T-helper 2 cell treated with Interferon-gamma antibody and Interleukin-4, amounts not matched to agents 5 μg/mL and 100 μg/mL, for 36 hours (primary cell): ENCODE data around the gene RMND1.
"Not testable (repeated sequence)": the region's sequence is repeated elsewhere in the genome, so short reads cannot be mapped to it uniquely, and the experiment has no call there.

Experiments
- DNase-seq: peaks from one replicate; pipeline ENCODE4 v3.0.0; 2021; ENCODE audit warnings: low spot score
- H3K27ac Mint-ChIP-seq: one replicate; pipeline ENCODE4 v1.8.0; 2021; ENCODE audit warnings: mild to moderate bottlenecking, mixed read lengths
- H3K27me3 Mint-ChIP-seq: one replicate; pipeline ENCODE4 v1.8.0; 2021; ENCODE audit warnings: low read depth, mixed read lengths
- H3K36me3 Mint-ChIP-seq: one replicate; pipeline ENCODE4 v1.8.0; 2021; ENCODE audit warnings: low read depth, mixed read lengths
- H3K4me1 Mint-ChIP-seq: one replicate; pipeline ENCODE4 v1.8.0; 2021; ENCODE audit warnings: low read depth, mixed read lengths
- H3K4me3 Mint-ChIP-seq: one replicate; pipeline ENCODE4 v1.8.0; 2022; ENCODE audit warnings: mild to moderate bottlenecking, moderate library complexity, mixed read lengths
- H3K9me3 Mint-ChIP-seq: one replicate; pipeline ENCODE4 v1.8.0; 2021; ENCODE audit warnings: mixed read lengths

The RMND1 gene

GRCh38 chr6:151478670-151479069 is 26.7 kb upstream of the RMND1 start:
- no peaks in the 10 kb centered on the region for H3K27me3 Mint-ChIP-seq
- H3K4me1 Mint-ChIP-seq = peaks cover 18% of the 10 kb centered on the region
- H3K9me3 Mint-ChIP-seq = no peaks in the 10 kb centered on the region
- DNase-seq = no peak
- H3K27ac Mint-ChIP-seq = no peak overlapping the region
- no peaks in the 10 kb centered on the region for H3K36me3 Mint-ChIP-seq
- H3K4me3 Mint-ChIP-seq = no peak overlapping the region

- no peak for DNase-seq
- Mint-ChIP-seq H3K27ac (no peak overlapping the region), H3K9me3 (no peaks in the 10 kb centered on the region), H3K4me3 (no peak overlapping the region), H3K27me3 (no peaks in the 10 kb centered on the region), H3K36me3 (no peaks in the 10 kb centered on the region), H3K4me1 (peaks cover 18% of the 10 kb centered on the region)
Measured at GRCh38 chr6:151477726-151478125, 25.8 kb upstream of the RMND1 start.

GRCh38 chr6:151475653-151476523 is 24.0 kb upstream of the RMND1 start:
- Mint-ChIP-seq H3K4me3 (peak overlapping the region; percentile 0), H3K36me3 (no peaks in the 10 kb centered on the region), H3K4me1 (peaks cover 5% of the 10 kb centered on the region), H3K9me3 (no peaks in the 10 kb centered on the region), H3K27me3 (no peaks in the 10 kb centered on the region), H3K27ac (no peak overlapping the region)
- DNase-seq = no peak

- Mint-ChIP-seq H3K4me1 (no peaks in the 10 kb centered on the region), H3K27me3 (no peaks in the 10 kb centered on the region), H3K36me3 (peaks cover 25% of the 10 kb centered on the region), H3K4me3 (no peak overlapping the region), H3K9me3 (no peaks in the 10 kb centered on the region), H3K27ac (no peak overlapping the region)
- DNase-seq = no peak
Measured at GRCh38 chr6:151464702-151465101, 12.8 kb upstream of the RMND1 start.

GRCh38 chr6:151461673-151462072 is 9.7 kb upstream of the RMND1 start:
- Mint-ChIP-seq H3K4me1 (peaks cover 4% of the 10 kb centered on the region), H3K36me3 (peaks cover 26% of the 10 kb centered on the region), H3K9me3 (no peaks in the 10 kb centered on the region), H3K27ac (no peak overlapping the region), H3K27me3 (no peaks in the 10 kb centered on the region), H3K4me3 (no peak overlapping the region)
- DNase-seq = no peak

- Mint-ChIP-seq H3K4me1 (peaks cover 21% of the 10 kb centered on the region), H3K36me3 (peaks cover 18% of the 10 kb centered on the region)
- H3K4me3 Mint-ChIP-seq, H3K27ac Mint-ChIP-seq, H3K9me3 Mint-ChIP-seq, DNase-seq, H3K27me3 Mint-ChIP-seq: not testable (repeated sequence)
Measured at GRCh38 chr6:151455751-151456398, 3.9 kb upstream of the RMND1 start.

- no peak for DNase-seq
- Mint-ChIP-seq H3K27me3 (peaks cover 3% of the 10 kb centered on the region), H3K36me3 (peaks cover 11% of the 10 kb centered on the region), H3K4me3 (peak overlapping the region; percentile 91), H3K27ac (peak overlapping the region; percentile 92), H3K4me1 (peaks cover 29% of the 10 kb centered on the region), H3K9me3 (no peaks in the 10 kb centered on the region)
Measured at GRCh38 chr6:151452750-151453427, 963 bp upstream of the RMND1 start.

- Mint-ChIP-seq H3K27ac (peak overlapping the region; percentile 92), H3K36me3 (peaks cover 8% of the 10 kb centered on the region), H3K27me3 (peaks cover 3% of the 10 kb centered on the region), H3K9me3 (no peaks in the 10 kb centered on the region), H3K4me3 (peak overlapping the region; percentile 91), H3K4me1 (peaks cover 29% of the 10 kb centered on the region)
- no peak for DNase-seq
Measured at GRCh38 chr6:151451417-151451949, 443 bp downstream of the RMND1 start.

GRCh38 chr6:151450928-151451327 is 998 bp downstream of the RMND1 start:
- not testable (repeated sequence) for H3K27me3 Mint-ChIP-seq, DNase-seq, H3K36me3 Mint-ChIP-seq, H3K9me3 Mint-ChIP-seq
- Mint-ChIP-seq H3K4me1 (peaks cover 27% of the 10 kb centered on the region), H3K27ac (peak overlapping the region; percentile 92), H3K4me3 (peak overlapping the region; percentile 91)

- DNase-seq = no peak
- Mint-ChIP-seq H3K9me3 (no peaks in the 10 kb centered on the region), H3K27ac (peak overlapping the region; percentile 14), H3K27me3 (peaks cover 3% of the 10 kb centered on the region), H3K4me3 (no peak overlapping the region), H3K36me3 (peaks cover 7% of the 10 kb centered on the region), H3K4me1 (peaks cover 18% of the 10 kb centered on the region)
Measured at GRCh38 chr6:151448623-151449022, 3.3 kb downstream of the RMND1 start.

GRCh38 chr6:151447237-151447636 is 4.7 kb downstream of the RMND1 start:
- Mint-ChIP-seq H3K27ac (no peak overlapping the region), H3K9me3 (no peaks in the 10 kb centered on the region), H3K36me3 (peaks cover 9% of the 10 kb centered on the region), H3K27me3 (peaks cover 3% of the 10 kb centered on the region), H3K4me3 (no peak overlapping the region), H3K4me1 (peaks cover 17% of the 10 kb centered on the region)
- DNase-seq = no peak

GRCh38 chr6:151445482-151445881 is 6.4 kb downstream of the RMND1 start:
- Mint-ChIP-seq H3K27me3 (no peaks in the 10 kb centered on the region), H3K4me1 (peaks cover 17% of the 10 kb centered on the region), H3K9me3 (no peaks in the 10 kb centered on the region), H3K27ac (no peak overlapping the region), H3K36me3 (peaks cover 7% of the 10 kb centered on the region), H3K4me3 (no peak overlapping the region)
- no peak for DNase-seq

GRCh38 chr6:151443911-151444621 is 7.9 kb downstream of the RMND1 start:
- no peak for DNase-seq
- H3K27me3 Mint-ChIP-seq = no peaks in the 10 kb centered on the region
- no peak overlapping the region for H3K27ac Mint-ChIP-seq
- peaks cover 16% of the 10 kb centered on the region for H3K4me1 Mint-ChIP-seq
- H3K36me3 Mint-ChIP-seq = peaks cover 8% of the 10 kb centered on the region
- H3K4me3 Mint-ChIP-seq = no peak overlapping the region
- no peaks in the 10 kb centered on the region for H3K9me3 Mint-ChIP-seq
